Lower leg skin (tissue), 3 donors: ENCODE data around the gene ZFP57.

Source experiments
- CTCF ChIP-seq, 3 donors: fragments of 450-650 bp; IDR thresholded peaks; one replicate each; pipeline ENCODE4 v1.5.1; 2016; ENCODE audit warnings: antibody characterized with exemption in 3 of 3, mild to moderate bottlenecking in 3 of 3, moderate library complexity in 2 of 3
- POLR2A ChIP-seq, 2 donors: fragments of 450-650 bp; IDR thresholded peaks; one replicate each; pipeline ENCODE4 v1.6.1; 2016 to 2017; ENCODE audit warnings: antibody characterized with exemption in 2 of 2, mild to moderate bottlenecking in 1 of 2, moderate library complexity in 1 of 2

GRCh38 chr6:29702519-29703103 is 21.7 kb upstream of the ZFP57 start:
- TF ChIP-seq POLR2A (IDR thresholded peaks at IDR 0.05) (no peak), CTCF (IDR thresholded peaks at IDR 0.05) (no peak)
